PC-3 (cell line): ENCODE data around the gene TAL2. TPM values are rescaled to one million over a fixed set of nuclear protein-coding genes. Genes with fewer than 3 reads are reported as not detected.

Source experiments
- ATAC-seq: fragments of 200-7000 bp; cut with Tn5 transposase; 2 replicates; pipeline ENCODE4 v1.9.1; 2020; ENCODE audit warnings: mild to moderate bottlenecking, moderate library complexity
- BruUV-seq: library from RNA; stranded (reverse); fragments of 400-500 nt; replicated peaks from 2 replicates; lab custom pipeline; 2021; lab: Mats Ljungman, UMichigan
- CTCF ChIA-PET: fragments of 300-600 bp; sonication (Branson Sonifier 250); formaldehyde crosslinking; loops from one replicate; lab custom pipeline; 2022; ENCODE audit warnings: antibody characterized with exemption; lab: Charles Lee
- POLR2A ChIA-PET: fragments of 300-600 bp; sonication (Branson Sonifier 250); formaldehyde crosslinking; loops from one replicate; lab custom pipeline; 2022; ENCODE audit warnings: antibody characterized with exemption; ENCODE audit not compliant: unreplicated experiment; lab: Charles Lee
- DNase-seq: peaks from one replicate; pipeline ENCODE4 v3.0.0-alpha.2; 2015
- H2AFZ ChIP-seq: fragments of 300-600 bp; sonication (generic); 2 replicates; pipeline ENCODE4 v1.6.0; 2016; ENCODE audit warnings: antibody characterized with exemption, low read length
- H3F3A ChIP-seq: fragments of 300-600 bp; sonication (generic); one replicate; pipeline ENCODE4 v1.6.0; 2017; ENCODE audit warnings: antibody characterized with exemption, low read length, control low read depth, mild to moderate bottlenecking; ENCODE audit not compliant: unreplicated experiment
- H3K27ac ChIP-seq: fragments of 300-600 bp; sonication (generic); 2 replicates; pipeline ENCODE4 v1.5.1; 2016; ENCODE audit warnings: mild to moderate bottlenecking, low read length
- H3K27me3 ChIP-seq: fragments of 300-600 bp; sonication (generic); 2 replicates; pipeline ENCODE4 v1.6.1; 2016; ENCODE audit warnings: low read length, mixed read lengths
- H3K36me3 ChIP-seq: fragments of 300-600 bp; sonication (generic); 2 replicates; pipeline ENCODE4 v1.6.1; 2016; ENCODE audit warnings: low read depth, mixed run types, low read length, mixed read lengths
- H3K4me1 ChIP-seq: fragments of 300-600 bp; sonication (generic); 2 replicates; pipeline ENCODE4 v1.5.1; 2016; ENCODE audit warnings: low read length; ENCODE audit not compliant: insufficient read depth
- H3K4me2 ChIP-seq: fragments of 300-600 bp; sonication (generic); 2 replicates; pipeline ENCODE4 v1.6.0; 2016; ENCODE audit warnings: low read length
- H3K4me3 ChIP-seq: fragments of 300-600 bp; sonication (generic); 2 replicates; pipeline ENCODE4 v1.5.1; 2016; ENCODE audit warnings: mild to moderate bottlenecking, low read length, mixed read lengths
- H3K79me2 ChIP-seq: fragments of 300-600 bp; sonication (generic); 2 replicates; pipeline ENCODE4 v1.6.1; 2017; ENCODE audit warnings: low read length, mixed read lengths
- H3K9ac ChIP-seq: fragments of 300-600 bp; sonication (generic); 2 replicates; pipeline ENCODE4 v1.6.0; 2016; ENCODE audit warnings: mild to moderate bottlenecking, low read length
- H3K9me2 ChIP-seq: fragments of 300-600 bp; sonication (generic); replicated peaks from 2 replicates; pipeline ENCODE4 v1.6.1; 2016; ENCODE audit warnings: mixed run types, low read length, mixed read lengths
- H3K9me3 ChIP-seq: fragments of 300-600 bp; sonication (generic); 2 replicates; pipeline ENCODE4 v1.6.1; 2016; ENCODE audit warnings: low read length, mixed read lengths
- H4K20me1 ChIP-seq: fragments of 300-600 bp; sonication (generic); 2 replicates; pipeline ENCODE4 v1.6.1; 2016; ENCODE audit warnings: low read length, mixed read lengths
- CTCF ChIP-seq: fragments of 300-600 bp; sonication (generic); conservative IDR thresholded peaks from 2 replicates; pipeline ENCODE4 v1.5.1; 2017; ENCODE audit warnings: antibody characterized with exemption, low read depth, mild to moderate bottlenecking, low read length
- EZH2 ChIP-seq: fragments of 300-600 bp; sonication (generic); IDR thresholded peaks from one replicate; pipeline ENCODE4 v1.6.1; 2017; ENCODE audit warnings: antibody characterized with exemption, mild to moderate bottlenecking, low read length; ENCODE audit not compliant: unreplicated experiment
- EZH2phosphoT487 ChIP-seq: fragments of 300-600 bp; sonication (generic); IDR thresholded peaks from 2 replicates; pipeline ENCODE4 v1.6.1; 2018; ENCODE audit warnings: mild to moderate bottlenecking, antibody characterized with exemption, low read length, borderline replicate concordance
- intact Hi-C: fragments of 100-400 bp; cut with micrococcal nuclease; formaldehyde crosslinking; loops from 2 replicates; pipeline ENCODE4 v1.9.0; 2023
- total RNA-seq: library from RNA; depleted of rRNA; stranded (reverse); fragments of >200 nt; gene quantifications from 2 replicates; pipeline ENCODE4 v1.2.3, GENCODE V29; 2014

Gene TAL2
- total RNA-seq, 1 experiment from 2014 or later = not detected

- TF ChIP-seq EZH2phosphoT487 = no peak
- no peak for TF ChIP-seq CTCF
- no peak for TF ChIP-seq EZH2
- H3K27me3 ChIP-seq = no peaks in the 10 kb centered on the region
- H3K79me2 ChIP-seq = no peaks in the 10 kb centered on the region
- ATAC-seq (no peak), DNase-seq (no peak)
- no peak overlapping the region for H2AFZ ChIP-seq
- no peak overlapping the region for H3K9ac ChIP-seq
- intact Hi-C loops = no loop called here
- no peak overlapping the region for H3K4me3 ChIP-seq
- no peaks in the 10 kb centered on the region for H3K9me3 ChIP-seq
- no peaks in the 10 kb centered on the region for H3K9me2 ChIP-seq
- no peaks in the 10 kb centered on the region for H4K20me1 ChIP-seq
- no peaks in the 10 kb centered on the region for H3K36me3 ChIP-seq
- CTCF ChIA-PET = no interaction called here
- H3K4me2 ChIP-seq = no peak overlapping the region
- POLR2A ChIA-PET = interaction anchor here (0.6 kb wide), 1 partner anchor 1016 kb away, joined by 3 read pairs; no protein-coding TSS in a partner anchor
- H3F3A ChIP-seq = no peaks in the 10 kb centered on the region
- H3K4me1 ChIP-seq = no peaks in the 10 kb centered on the region
- BruUV-seq = no TSS peak
- H3K27ac ChIP-seq = no peak overlapping the region
Measured at GRCh38 chr9:105678781-105679180, 16.5 kb downstream of the TAL2 start.

GRCh38 chr9:105679257-105680022 lies 17.2 kb downstream of the TAL2 start:
- Histone ChIP-seq H3K27me3 (no peaks in the 10 kb centered on the region), H4K20me1 (no peaks in the 10 kb centered on the region), H3K79me2 (no peaks in the 10 kb centered on the region), H3K9ac (no peak overlapping the region), H3K9me3 (no peaks in the 10 kb centered on the region), H3K36me3 (no peaks in the 10 kb centered on the region), H3K9me2 (no peaks in the 10 kb centered on the region), H3K4me1 (no peaks in the 10 kb centered on the region), H2AFZ (no peak overlapping the region), H3K4me3 (no peak overlapping the region), H3K4me2 (no peak overlapping the region), H3F3A (no peaks in the 10 kb centered on the region), H3K27ac (no peak overlapping the region)
- ChIA-PET POLR2A (no interaction called here), CTCF (no interaction called here)
- no peak for DNase-seq
- ATAC-seq = no peak
- no peak for TF ChIP-seq EZH2phosphoT487
- TF ChIP-seq CTCF = no peak
- TF ChIP-seq EZH2 = no peak
- intact Hi-C loops = no loop called here
- no TSS peak for BruUV-seq

- POLR2A ChIA-PET = no interaction called here
- no peaks in the 10 kb centered on the region for H3F3A ChIP-seq
- intact Hi-C loops = no loop called here
- no peak overlapping the region for H3K4me2 ChIP-seq
- H4K20me1 ChIP-seq = no peaks in the 10 kb centered on the region
- BruUV-seq = no TSS peak
- ATAC-seq (no peak), DNase-seq (no peak)
- no peaks in the 10 kb centered on the region for H3K4me1 ChIP-seq
- no peaks in the 10 kb centered on the region for H3K79me2 ChIP-seq
- no peaks in the 10 kb centered on the region for H3K36me3 ChIP-seq
- CTCF ChIA-PET = interaction anchor here (0.5 kb wide), 1 partner anchor 17 kb away, joined by 3 read pairs; no protein-coding TSS in a partner anchor
- no peak overlapping the region for H2AFZ ChIP-seq
- no peak overlapping the region for H3K27ac ChIP-seq
- H3K9me2 ChIP-seq = no peaks in the 10 kb centered on the region
- no peaks in the 10 kb centered on the region for H3K9me3 ChIP-seq
- H3K9ac ChIP-seq = no peak overlapping the region
- no peaks in the 10 kb centered on the region for H3K27me3 ChIP-seq
- TF ChIP-seq EZH2phosphoT487 = no peak
- no peak for TF ChIP-seq CTCF
- no peak for TF ChIP-seq EZH2
- no peak overlapping the region for H3K4me3 ChIP-seq
Measured at GRCh38 chr9:105681313-105681712, 19.1 kb downstream of the TAL2 start.
